HepG2 (cell line): ENCODE data around the gene TADA3. TPM values are rescaled to one million over a fixed set of nuclear protein-coding genes. Genes with fewer than 3 reads are reported as not detected.

Experiments
- CTCF ChIP-seq: sonication (generic); formaldehyde crosslinking; IDR thresholded peaks from 2 replicates; pipeline ENCODE4 v1.5.0; 2020; ENCODE audit warnings: mild to moderate bottlenecking, missing genetic modification reagents, moderate library complexity
- HIC2 ChIP-seq: sonication (generic); formaldehyde crosslinking; IDR thresholded peaks from 2 replicates; pipeline ENCODE4 v1.9.0; 2022; ENCODE audit warnings: low read depth, missing genetic modification reagents
- MIER3 ChIP-seq: IDR thresholded peaks from 2 replicates; pipeline ENCODE4 v1.6.1; 2016; ENCODE audit warnings: missing compliant biosample characterization, borderline replicate concordance
- MLXIP ChIP-seq: sonication (generic); formaldehyde crosslinking; IDR thresholded peaks from 2 replicates; pipeline ENCODE4 v1.9.0; 2021; ENCODE audit warnings: missing genetic modification reagents, borderline replicate concordance
- POLR2G ChIP-seq: fragments of 200-400 bp; formaldehyde crosslinking; IDR thresholded peaks from 2 replicates; pipeline ENCODE4 v1.6.1; 2018; ENCODE audit warnings: mild to moderate bottlenecking, low read depth, low read length, moderate library complexity
- PPARG ChIP-seq: conservative IDR thresholded peaks from 2 replicates; pipeline ENCODE4 v1.6.1; 2016; ENCODE audit warnings: missing biosample characterization, missing genetic modification reagents
- TFAP4 ChIP-seq: sonication (generic); IDR thresholded peaks from 2 replicates; pipeline ENCODE4 v1.6.1; 2016; ENCODE audit warnings: low read depth, borderline replicate concordance
- ZBTB33 ChIP-seq: sonication (generic); formaldehyde crosslinking; IDR thresholded peaks from 2 replicates; pipeline ENCODE4 v1.4.0; 2020; ENCODE audit warnings: missing genetic modification reagents
- ZFP91 ChIP-seq: sonication (generic); formaldehyde crosslinking; IDR thresholded peaks from 2 replicates; pipeline ENCODE4 v1.9.0; 2022; ENCODE audit warnings: missing genetic modification reagents, mild to moderate bottlenecking, borderline replicate concordance
- ZNF354B ChIP-seq: sonication (generic); formaldehyde crosslinking; IDR thresholded peaks from 2 replicates; pipeline ENCODE4 v1.8.0; 2022; ENCODE audit warnings: mild to moderate bottlenecking, missing genetic modification reagents
- ZNF441 ChIP-seq: sonication (generic); formaldehyde crosslinking; IDR thresholded peaks from 2 replicates; pipeline ENCODE4 v1.7.0; 2021; ENCODE audit warnings: missing genetic modification reagents, borderline replicate concordance
- ZNF598 ChIP-seq: sonication (generic); formaldehyde crosslinking; IDR thresholded peaks from 2 replicates; pipeline ENCODE4 v1.5.1; 2020; ENCODE audit warnings: mild to moderate bottlenecking, missing genetic modification reagents, borderline replicate concordance
- ZNF770 ChIP-seq: sonication (generic); formaldehyde crosslinking; IDR thresholded peaks from 2 replicates; pipeline ENCODE4 v1.5.0; 2020; ENCODE audit warnings: mild to moderate bottlenecking, missing genetic modification reagents
- ZNF878 ChIP-seq: sonication (generic); formaldehyde crosslinking; IDR thresholded peaks from 2 replicates; pipeline ENCODE4 v1.8.1; 2023; ENCODE audit warnings: mild to moderate bottlenecking, missing genetic modification reagents, moderate library complexity
- polyA plus RNA-seq, 8 experiments: library from polyadenylated mRNA; depleted of rRNA in 3 of 8; stranded (reverse) in 7 of 8; unstranded in 1 of 8; fragments of >200 nt; fragmentation: Illumina TruSeq in 4 of 8; extraction: Trizol in 4 of 8; gene quantifications; 2 replicates each; pipeline versions ENCODE4 v1.2.1 to v1.2.3, GENCODE V29; 2011 to 2016; ENCODE audit warnings: low read depth in 4 of 8, missing spikeins in 1 of 8, mixed read lengths in 1 of 8; ENCODE audit not compliant: insufficient read depth in 1 of 8
- total RNA-seq, 5 experiments: library from RNA; depleted of rRNA; stranded (reverse); fragments of >200 nt; fragmentation: Illumina TruSeq; extraction: Trizol; gene quantifications; 2 replicates each; pipeline ENCODE4 v1.2.3, GENCODE V29; 2016; ENCODE audit warnings: low read depth in 1 of 5

TADA3 gene
- total and polyA plus RNA-seq, 2 of the 13 experiments (the other 11 are each of a cell fraction or from before 2014, with no cell fraction given) = 32.1 to 37.1 TPM

GRCh38 chr3:9826815-9827573 is 34.7 kb upstream of the TADA3 start (continued):
- peak; percentile 22; the same call in 1 of the 2 replicates for TF ChIP-seq ZNF770 (CRISPR knock-in tag)
- peak; percentile 68 for TF ChIP-seq CTCF (CRISPR knock-in tag)
- TF ChIP-seq ZBTB33 = peak; percentile 96
- no peak for TF ChIP-seq PPARG (CRISPR knock-in tag)
- TF ChIP-seq ZNF354B = no peak
- no peak for TF ChIP-seq MLXIP (CRISPR knock-in tag)
- no peak for TF ChIP-seq POLR2G
- TF ChIP-seq ZNF441 = no peak
- TF ChIP-seq ZFP91 (CRISPR knock-in tag) = peak; percentile 36; the same call in 1 of the 2 replicates
- TF ChIP-seq HIC2 (CRISPR knock-in tag) = no peak
- TF ChIP-seq TFAP4 = peak; percentile 31; the same call in 1 of the 2 replicates
- TF ChIP-seq MIER3 (CRISPR knock-in tag) = no peak
- TF ChIP-seq ZNF878 (CRISPR knock-in tag) = no peak
- TF ChIP-seq ZNF598 (CRISPR knock-in tag) = no peak
